CD14-positive monocyte (primary cell): ENCODE results near the gene TPPP. TPM values are rescaled to one million over a fixed set of nuclear protein-coding genes. Genes with fewer than 3 reads are reported as not detected.

ENCODE experiments used
- DNase-seq, 3 donors: peaks; one replicate each; pipeline ENCODE4 v3.0.0-alpha.2; 2011 to 2022
- H2AFZ ChIP-seq: 2 replicates; pipeline ENCODE4 v1.6.0; 2012; ENCODE audit warnings: mild to moderate bottlenecking, low read depth, low read length, inconsistent platforms; ENCODE audit not compliant: insufficient read depth, poor library complexity, severe bottlenecking
- H3K27ac ChIP-seq, 2 donors: 1 replicate in 1 of 2; 2 replicates in 1 of 2; pipeline ENCODE4 v1.5.1; 2012 to 2013; ENCODE audit warnings: low read length in 2 of 2, control low read depth in 1 of 2, inconsistent platforms in 1 of 2, low read depth in 1 of 2, mild to moderate bottlenecking in 1 of 2
- H3K27me3 ChIP-seq, 2 donors: one replicate each; pipeline versions ENCODE4 v1.6.0 to v1.6.1; 2011 to 2013; ENCODE audit warnings: low read length in 2 of 2; ENCODE audit not compliant: control insufficient read depth in 2 of 2, insufficient read depth in 2 of 2
- H3K36me3 ChIP-seq, 2 donors: replicated peaks in 1 of 2; 1 replicate in 1 of 2; 2 replicates in 1 of 2; pipeline versions ENCODE4 v1.5.1 to v1.6.1; 2012 to 2013; ENCODE audit warnings: low read length in 2 of 2, control low read depth in 1 of 2, inconsistent platforms in 1 of 2, mild to moderate bottlenecking in 1 of 2; ENCODE audit not compliant: insufficient read depth in 2 of 2, control insufficient read depth in 1 of 2
- H3K4me1 ChIP-seq, 2 donors: 1 replicate in 1 of 2; 2 replicates in 1 of 2; pipeline versions ENCODE4 v1.5.1 to v1.6.1; 2012 to 2013; ENCODE audit warnings: low read length in 2 of 2, control low read depth in 1 of 2, inconsistent platforms in 1 of 2, mild to moderate bottlenecking in 1 of 2, moderate library complexity in 1 of 2; ENCODE audit not compliant: insufficient read depth in 2 of 2, control insufficient read depth in 1 of 2
- H3K4me2 ChIP-seq: replicated peaks from 2 replicates; pipeline ENCODE3; 2012; ENCODE audit warnings: low read length, moderate library complexity, mild to moderate bottlenecking; ENCODE audit not compliant: poor library complexity, severe bottlenecking; ENCODE audit errors: extremely low read depth
- H3K4me3 ChIP-seq, 3 experiments: fragments of 200-600 bp in 1 of 3; sonication (generic) in 1 of 3; replicated peaks in 1 of 3; 1 replicate in 2 of 3; 2 replicates in 1 of 3; pipeline ENCODE4 v1.5.1; 2011 to 2013; ENCODE audit warnings: low read length in 3 of 3, mild to moderate bottlenecking in 3 of 3, control low read depth in 2 of 3, low read depth in 2 of 3, inconsistent platforms in 1 of 3, moderate library complexity in 1 of 3
- H3K79me2 ChIP-seq: 2 replicates; pipeline ENCODE4 v1.6.0; 2012; ENCODE audit warnings: mild to moderate bottlenecking, control low read depth, inconsistent platforms, low read length, moderate library complexity; ENCODE audit not compliant: insufficient read depth
- H3K9ac ChIP-seq: 2 replicates; pipeline ENCODE4 v1.6.0; 2017; ENCODE audit warnings: low read length, mild to moderate bottlenecking; ENCODE audit not compliant: insufficient read depth, poor library complexity, severe bottlenecking
- H3K9me3 ChIP-seq, 2 donors: replicated peaks in 1 of 2; 1 replicate in 1 of 2; 2 replicates in 1 of 2; pipeline versions ENCODE4 v1.5.1 to v1.6.1; 2012 to 2013; ENCODE audit warnings: low read length in 2 of 2, control low read depth in 1 of 2; ENCODE audit not compliant: control insufficient read depth in 1 of 2, insufficient read depth in 1 of 2
- H4K20me1 ChIP-seq: 2 replicates; pipeline ENCODE4 v1.6.0; 2012; ENCODE audit warnings: mild to moderate bottlenecking, low read length, control low read depth, moderate library complexity; ENCODE audit not compliant: insufficient read depth
- H3K27ac Mint-ChIP-seq, 7 donors: one replicate each; pipeline ENCODE4 v1.8.0; 2020; ENCODE audit warnings: mild to moderate bottlenecking in 7 of 7, mixed read lengths in 7 of 7, moderate library complexity in 6 of 7, inconsistent platforms in 2 of 7
- H3K27me3 Mint-ChIP-seq, 3 donors: one replicate each; pipeline ENCODE4 v1.8.0; 2021 to 2022; ENCODE audit warnings: low read depth in 3 of 3, mild to moderate bottlenecking in 3 of 3, mixed read lengths in 3 of 3, moderate library complexity in 3 of 3, inconsistent platforms in 1 of 3
- H3K36me3 Mint-ChIP-seq, 2 donors: one replicate each; pipeline ENCODE4 v1.8.0; 2020; ENCODE audit warnings: mixed read lengths in 2 of 2, inconsistent platforms in 1 of 2, mild to moderate bottlenecking in 1 of 2
- H3K4me1 Mint-ChIP-seq: one replicate; pipeline ENCODE4 v1.8.0; 2020; ENCODE audit warnings: mild to moderate bottlenecking, mixed read lengths
- H3K4me3 Mint-ChIP-seq, 2 donors: one replicate each; pipeline ENCODE4 v1.8.0; 2020; ENCODE audit warnings: mild to moderate bottlenecking in 2 of 2, mixed read lengths in 2 of 2, moderate library complexity in 1 of 2
- H3K9me3 Mint-ChIP-seq, 7 donors: one replicate each; pipeline ENCODE4 v1.8.0; 2020 to 2022; ENCODE audit warnings: mixed read lengths in 7 of 7, mild to moderate bottlenecking in 6 of 7, moderate library complexity in 6 of 7, inconsistent platforms in 2 of 7
- WGBS: methylation state at CpG from one replicate; pipeline ENCODE4 v1.1.5; 2013; ENCODE audit warnings: missing lambda C conversion rate; ENCODE audit not compliant: insufficient coverage; 5-methylcytosine and 5-hydroxymethylcytosine counted together
- intact Hi-C, 2 donors: fragments of 100-400 bp; cut with micrococcal nuclease; formaldehyde crosslinking; loops; one replicate each; pipeline versions ENCODE4 v1.15.0 to v1.15.1; 2023
- polyA plus RNA-seq, 3 donors: library from polyadenylated mRNA; depleted of rRNA in 1 of 3; unstranded in 2 of 3; stranded (reverse) in 1 of 3; fragments of 300-500 nt in 2 of 3; fragments of >200 nt in 1 of 3; fragmentation: Illumina TruSeq in 2 of 3; gene quantifications; 1 replicate in 2 of 3; 2 replicates in 1 of 3; pipeline ENCODE4 v1.2.3, GENCODE V29; 2012 to 2021
- TF ChIP-seq, protein P1 (sequence below): fragments of 200-600 bp; IDR thresholded peaks from one replicate; pipeline ENCODE4 v1.8.0; 2022; ENCODE audit warnings: antibody characterized with exemption, mild to moderate bottlenecking

The TPPP gene
- polyA plus RNA-seq, 3 donors = 0.02 to 0.17 (median 0.06) TPM

DNA sequence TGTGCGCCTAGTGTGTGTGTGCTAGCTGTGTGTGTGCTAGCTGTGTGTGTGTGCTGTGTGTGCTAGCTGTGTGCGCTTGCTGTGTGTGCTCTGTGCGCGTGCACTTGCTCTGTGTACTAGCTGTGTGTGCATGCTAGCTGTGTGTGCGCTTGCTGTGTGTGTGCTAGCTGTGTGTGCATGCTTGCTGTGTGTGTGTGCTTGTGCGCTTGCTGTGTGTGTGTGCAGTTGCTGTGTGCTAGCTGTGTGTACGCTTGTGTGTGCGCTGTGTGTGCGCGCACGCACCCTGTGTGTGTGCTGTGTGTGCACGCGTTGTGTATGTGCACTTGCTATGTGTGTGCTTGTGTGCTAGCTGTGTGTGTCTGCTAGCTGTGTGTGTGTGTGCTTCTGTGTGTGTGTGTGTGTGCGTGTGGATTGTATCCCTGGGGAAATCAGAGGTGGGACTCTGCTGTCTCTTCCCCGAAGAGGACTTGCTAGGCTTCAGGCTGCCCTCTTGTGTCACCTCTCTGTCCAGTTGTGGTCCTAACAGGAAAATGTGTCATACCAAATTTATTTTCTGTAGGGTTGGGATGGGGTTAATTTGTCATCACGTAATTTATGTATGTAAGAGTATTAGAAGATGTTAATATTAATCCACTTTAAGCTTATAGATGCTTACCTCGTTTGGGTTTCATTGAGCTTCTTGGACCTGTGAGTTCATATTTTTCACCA, 38.9 kb downstream of the TPPP start:
- Histone ChIP-seq H3K4me3 (no peak overlapping the region), H3K27ac (no peak overlapping the region), H3K4me1 (no peaks in the 10 kb centered on the region), H3K9ac (no peak overlapping the region), H3K36me3 (peaks cover 12 to 45% of the 10 kb centered on the region in 2 donors), H2AFZ (no peak overlapping the region), H4K20me1 (no peaks in the 10 kb centered on the region), H3K9me3 (peaks cover 4 to 6% of the 10 kb centered on the region in 2 donors), H3K4me2 (no peak overlapping the region), H3K79me2 (no peaks in the 10 kb centered on the region), H3K27me3 (no peaks in the 10 kb centered on the region)
- 96% methylated on average over 14 of the region's 17 CpGs for WGBS
- H3K9me3 Mint-ChIP-seq = peaks cover 0 to 9% (median 2%) of the 10 kb centered on the region in 7 donors
- H3K27me3 Mint-ChIP-seq = no peaks in the 10 kb centered on the region
- TF ChIP-seq, protein P1, sequence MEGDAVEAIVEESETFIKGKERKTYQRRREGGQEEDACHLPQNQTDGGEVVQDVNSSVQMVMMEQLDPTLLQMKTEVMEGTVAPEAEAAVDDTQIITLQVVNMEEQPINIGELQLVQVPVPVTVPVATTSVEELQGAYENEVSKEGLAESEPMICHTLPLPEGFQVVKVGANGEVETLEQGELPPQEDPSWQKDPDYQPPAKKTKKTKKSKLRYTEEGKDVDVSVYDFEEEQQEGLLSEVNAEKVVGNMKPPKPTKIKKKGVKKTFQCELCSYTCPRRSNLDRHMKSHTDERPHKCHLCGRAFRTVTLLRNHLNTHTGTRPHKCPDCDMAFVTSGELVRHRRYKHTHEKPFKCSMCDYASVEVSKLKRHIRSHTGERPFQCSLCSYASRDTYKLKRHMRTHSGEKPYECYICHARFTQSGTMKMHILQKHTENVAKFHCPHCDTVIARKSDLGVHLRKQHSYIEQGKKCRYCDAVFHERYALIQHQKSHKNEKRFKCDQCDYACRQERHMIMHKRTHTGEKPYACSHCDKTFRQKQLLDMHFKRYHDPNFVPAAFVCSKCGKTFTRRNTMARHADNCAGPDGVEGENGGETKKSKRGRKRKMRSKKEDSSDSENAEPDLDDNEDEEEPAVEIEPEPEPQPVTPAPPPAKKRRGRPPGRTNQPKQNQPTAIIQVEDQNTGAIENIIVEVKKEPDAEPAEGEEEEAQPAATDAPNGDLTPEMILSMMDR = no peak
- no peak overlapping the region for H3K4me3 Mint-ChIP-seq
- DNase-seq = no peak
- intact Hi-C loops = no loop called here
- H3K36me3 Mint-ChIP-seq = peaks cover 36 to 47% of the 10 kb centered on the region in 2 donors
- no peaks in the 10 kb centered on the region for H3K4me1 Mint-ChIP-seq
- no peak overlapping the region for H3K27ac Mint-ChIP-seq

DNA sequence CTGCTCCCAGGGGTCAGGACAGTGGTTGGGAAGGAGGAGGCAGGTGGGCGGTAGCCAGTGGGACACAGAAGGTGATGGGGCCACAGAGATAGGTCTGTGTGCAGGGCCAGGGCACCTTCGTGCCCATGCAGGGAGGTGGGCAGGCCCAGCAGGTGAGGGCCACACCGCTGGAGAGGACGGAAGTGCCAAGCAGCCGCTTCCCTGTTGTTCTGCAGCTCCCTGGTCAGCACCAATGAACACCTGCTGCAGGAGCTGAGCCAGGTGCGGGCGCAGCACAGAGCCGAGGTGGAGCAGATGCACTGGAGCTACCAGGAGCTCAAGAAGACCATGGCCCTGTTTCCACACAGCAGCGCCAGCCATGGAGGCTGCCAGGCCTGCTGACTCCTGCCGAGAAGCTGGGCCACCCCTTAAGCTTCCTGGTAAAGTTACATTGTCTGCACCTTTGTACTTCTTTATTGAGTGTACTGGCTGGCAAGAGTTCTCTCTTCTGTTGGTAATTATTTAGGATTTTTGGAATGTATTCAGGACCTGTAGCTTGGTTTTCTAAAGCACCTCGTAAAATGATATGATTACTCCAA, 40.3 kb downstream of the TPPP start:
- no peak overlapping the region for H3K4me3 Mint-ChIP-seq
- Histone ChIP-seq H3K27me3 (no peaks in the 10 kb centered on the region), H3K9me3 (peaks cover 13 to 18% of the 10 kb centered on the region in 2 donors), H3K27ac (no peak overlapping the region), H4K20me1 (no peaks in the 10 kb centered on the region), H3K4me2 (no peak overlapping the region), H3K79me2 (no peaks in the 10 kb centered on the region), H3K4me1 (no peaks in the 10 kb centered on the region), H3K36me3 (peaks cover 15 to 46% of the 10 kb centered on the region in 2 donors), H3K9ac (no peak overlapping the region), H3K4me3 (no peak overlapping the region), H2AFZ (no peak overlapping the region)
- peaks cover 30 to 35% of the 10 kb centered on the region in 2 donors for H3K36me3 Mint-ChIP-seq
- H3K4me1 Mint-ChIP-seq = no peaks in the 10 kb centered on the region
- TF ChIP-seq, protein P1 = no peak
- H3K27me3 Mint-ChIP-seq = no peaks in the 10 kb centered on the region
- no peak for DNase-seq
- H3K27ac Mint-ChIP-seq = peak overlapping the region in 1 of 7 donors; percentile 10
- intact Hi-C loops = no loop called here
- WGBS = 97% methylated on average over 10 of the region's 11 CpGs
- peaks cover 0 to 4% (median 0%) of the 10 kb centered on the region in 7 donors for H3K9me3 Mint-ChIP-seq
